ENCODE results near the gene MED15.

DNA sequence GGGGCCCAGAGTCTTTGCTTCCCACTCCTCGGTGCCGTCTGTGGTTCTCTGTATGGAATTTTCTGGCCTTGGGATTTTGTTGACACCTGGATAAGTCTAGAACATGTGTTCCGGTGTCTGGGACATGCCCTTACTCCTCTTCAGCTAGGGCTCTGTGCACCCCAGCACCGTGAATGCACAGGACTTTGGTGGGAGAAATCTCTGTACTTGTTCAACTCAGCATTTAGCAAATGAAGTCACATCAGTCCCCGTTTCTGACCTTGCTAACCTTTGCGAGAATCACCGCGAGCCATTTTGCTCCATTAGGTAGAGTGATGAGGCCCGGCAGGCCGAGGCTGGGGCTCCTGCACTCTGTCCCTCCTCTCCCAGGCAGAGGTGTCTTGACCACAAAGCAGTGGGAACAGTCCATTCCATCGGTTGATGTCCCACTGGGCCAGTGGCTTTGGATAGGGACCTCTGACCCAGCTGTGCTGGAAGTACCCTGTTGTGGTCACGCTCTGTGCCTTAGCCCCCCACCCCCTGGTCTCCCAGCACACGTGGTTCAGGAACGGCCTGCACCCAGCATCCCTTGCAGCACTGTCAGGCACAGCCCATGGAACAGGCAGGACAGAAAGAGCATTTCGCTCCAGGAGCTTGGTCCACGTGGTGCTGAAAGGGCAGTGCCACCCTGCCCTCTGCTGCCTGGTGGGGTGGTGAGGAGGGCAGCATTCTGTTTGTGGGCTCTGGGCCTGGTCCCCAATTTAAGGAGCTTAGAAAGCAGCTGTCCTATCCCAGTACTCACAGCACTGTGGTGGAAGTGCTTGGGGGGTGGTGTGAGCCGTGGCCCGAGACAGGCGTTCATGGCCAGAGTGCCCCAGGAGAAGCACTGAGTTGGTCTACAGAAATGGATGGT is 73.4 kb downstream of the MED15 start:
- TF ChIP-seq, protein P1, sequence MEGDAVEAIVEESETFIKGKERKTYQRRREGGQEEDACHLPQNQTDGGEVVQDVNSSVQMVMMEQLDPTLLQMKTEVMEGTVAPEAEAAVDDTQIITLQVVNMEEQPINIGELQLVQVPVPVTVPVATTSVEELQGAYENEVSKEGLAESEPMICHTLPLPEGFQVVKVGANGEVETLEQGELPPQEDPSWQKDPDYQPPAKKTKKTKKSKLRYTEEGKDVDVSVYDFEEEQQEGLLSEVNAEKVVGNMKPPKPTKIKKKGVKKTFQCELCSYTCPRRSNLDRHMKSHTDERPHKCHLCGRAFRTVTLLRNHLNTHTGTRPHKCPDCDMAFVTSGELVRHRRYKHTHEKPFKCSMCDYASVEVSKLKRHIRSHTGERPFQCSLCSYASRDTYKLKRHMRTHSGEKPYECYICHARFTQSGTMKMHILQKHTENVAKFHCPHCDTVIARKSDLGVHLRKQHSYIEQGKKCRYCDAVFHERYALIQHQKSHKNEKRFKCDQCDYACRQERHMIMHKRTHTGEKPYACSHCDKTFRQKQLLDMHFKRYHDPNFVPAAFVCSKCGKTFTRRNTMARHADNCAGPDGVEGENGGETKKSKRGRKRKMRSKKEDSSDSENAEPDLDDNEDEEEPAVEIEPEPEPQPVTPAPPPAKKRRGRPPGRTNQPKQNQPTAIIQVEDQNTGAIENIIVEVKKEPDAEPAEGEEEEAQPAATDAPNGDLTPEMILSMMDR (IDR thresholded peaks at IDR 0.05) = no peak
- TF ChIP-seq POLR2A (IDR thresholded peaks at IDR 0.05) (no peak), POLR2AphosphoS5 (IDR thresholded peaks at IDR 0.05) (no peak)

Measured in sigmoid colon (tissue), 4 donors.